HG02623 (cell line): ENCODE measurements around the gene PPP2R5A.
"Not testable (repeated sequence)": the region's sequence is repeated elsewhere in the genome, so short reads cannot be mapped to it uniquely, and the experiment has no call there.

Source experiments
- ATAC-seq: cut with Tn5 transposase; IDR thresholded peaks from one replicate; pipeline ENCODE4 v1.9.1; 2021; ENCODE audit warnings: moderate library complexity; ENCODE audit not compliant: unreplicated experiment

PPP2R5A gene

DNA sequence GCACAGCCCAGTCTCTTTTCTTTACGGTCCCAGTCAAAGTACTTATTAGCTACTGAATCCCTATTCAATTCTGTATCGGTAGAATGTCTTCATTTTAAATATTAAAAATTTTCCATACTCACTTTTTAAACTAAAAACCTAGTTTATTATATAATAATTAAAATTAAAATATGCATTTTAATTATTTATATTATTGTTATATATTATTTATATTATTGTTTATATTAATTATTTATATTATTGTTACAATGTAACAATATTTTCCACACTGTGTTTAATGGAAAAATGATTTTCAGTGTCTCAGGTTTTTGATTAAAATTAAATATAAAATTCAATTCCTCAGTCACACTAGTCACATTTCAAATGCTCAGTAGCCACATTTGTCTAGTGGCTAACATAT is 18.2 kb upstream of the PPP2R5A start:
- no peak for ATAC-seq

DNA sequence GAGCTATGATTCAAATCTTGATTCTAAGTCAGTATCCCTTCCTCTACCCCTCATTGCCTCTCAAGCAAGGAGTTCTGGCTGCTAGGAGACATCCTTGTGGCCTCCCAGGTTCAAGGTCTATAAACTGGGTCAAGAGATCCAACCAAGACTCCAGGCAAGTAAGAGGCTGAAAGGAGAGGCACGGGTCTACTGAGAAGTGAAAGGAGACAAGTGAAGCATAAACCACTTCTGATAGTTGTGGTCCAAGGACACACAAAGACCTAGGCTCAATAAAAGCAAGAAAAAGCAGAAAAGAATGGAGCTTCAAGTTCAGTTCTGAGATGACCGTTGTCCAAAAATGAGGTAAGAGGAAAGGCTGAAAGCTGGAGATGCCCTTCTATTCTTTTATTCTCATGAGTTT is 17.8 kb upstream of the PPP2R5A start:
- ATAC-seq: no peak

DNA sequence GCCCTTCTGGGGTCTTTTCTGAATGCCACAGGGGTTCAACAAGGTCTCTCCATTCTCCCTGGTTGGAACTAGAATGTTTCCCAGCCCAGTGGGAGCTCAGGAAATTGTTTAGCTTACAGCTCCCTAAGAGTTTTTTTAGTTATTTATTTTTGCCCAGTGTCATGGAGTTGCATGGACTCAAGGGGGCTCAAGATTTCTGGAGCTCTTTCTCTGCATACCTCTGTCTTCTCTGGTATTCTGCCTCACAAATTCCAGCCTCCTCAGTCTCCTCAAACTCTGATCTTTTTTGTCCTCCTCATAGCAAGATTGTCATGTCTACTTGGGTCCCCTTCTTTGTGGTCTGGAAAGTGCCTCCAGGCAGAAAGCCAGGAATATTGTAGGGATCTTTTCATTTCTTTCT is 15.9 kb upstream of the PPP2R5A start:
- ATAC-seq: no peak

DNA sequence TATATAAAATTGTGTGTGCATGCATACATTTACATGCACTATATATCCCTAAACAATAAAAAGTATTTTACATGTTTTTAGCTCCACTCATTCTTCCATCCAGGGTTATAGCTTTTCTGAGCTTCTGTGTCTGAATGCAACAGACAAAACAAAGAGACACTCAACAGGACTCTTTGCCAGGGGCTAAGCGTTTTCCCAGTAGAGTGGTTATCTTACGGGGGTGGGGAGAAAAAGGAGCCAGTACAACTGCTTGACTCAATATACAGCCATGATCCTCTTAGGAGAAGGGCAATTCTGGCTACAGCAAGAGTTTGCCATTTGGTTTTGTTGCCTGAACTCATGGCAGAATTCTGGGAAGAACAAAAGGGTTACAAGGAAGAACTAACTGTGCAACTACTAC is 14.6 kb upstream of the PPP2R5A start:
- ATAC-seq: no peak

DNA sequence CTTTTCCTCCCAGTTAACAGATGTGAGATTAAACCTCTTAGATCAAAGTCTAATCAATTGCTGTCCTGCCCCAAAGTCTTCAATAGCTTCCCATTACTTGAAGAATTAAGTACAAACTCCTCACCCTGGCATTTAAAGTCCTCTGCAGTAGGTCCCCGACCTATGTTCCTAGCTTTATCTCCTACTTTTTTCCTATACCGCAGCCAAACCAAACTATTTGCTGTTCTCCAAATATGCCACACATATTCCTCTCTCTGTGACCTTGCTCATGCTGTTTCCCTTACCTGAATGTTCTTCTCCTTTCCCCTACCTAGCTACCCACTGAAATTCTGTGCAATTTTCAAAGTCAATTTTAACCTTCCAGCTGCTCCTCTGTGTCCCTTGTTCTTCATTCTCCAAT is 14.0 kb upstream of the PPP2R5A start:
- no peak for ATAC-seq

DNA sequence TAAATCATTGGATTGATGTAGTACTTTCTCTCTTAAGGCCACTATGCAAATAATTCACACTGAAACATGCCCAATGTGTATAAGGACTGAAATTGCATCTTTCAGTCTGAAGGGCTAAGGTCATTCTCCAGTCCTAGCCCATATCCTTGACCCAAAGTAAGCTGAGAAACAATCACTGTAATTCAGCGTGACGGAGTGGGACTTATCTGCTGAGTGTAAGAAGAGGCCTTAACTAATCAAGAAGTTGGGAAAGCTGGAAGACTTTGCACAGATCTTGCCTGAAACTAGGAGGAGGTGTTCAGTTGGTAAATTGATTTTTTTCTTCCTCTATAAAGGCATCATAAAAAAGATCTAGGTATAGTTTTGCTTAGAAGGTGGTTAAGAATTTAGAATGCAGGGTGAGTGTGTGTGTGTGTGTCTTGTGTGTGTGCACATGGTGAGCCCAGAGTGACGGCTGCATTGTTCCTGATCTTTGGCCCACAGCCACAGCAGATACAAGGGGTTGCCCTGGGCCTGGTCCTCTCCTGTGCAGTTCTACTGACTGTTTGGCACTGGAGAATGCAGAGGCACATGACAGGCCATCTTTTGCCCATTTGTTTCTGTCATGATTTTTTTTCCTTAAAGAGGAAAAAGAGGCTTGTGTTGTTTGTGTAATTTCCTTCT is 13.3 kb upstream of the PPP2R5A start:
- no peak for ATAC-seq

DNA sequence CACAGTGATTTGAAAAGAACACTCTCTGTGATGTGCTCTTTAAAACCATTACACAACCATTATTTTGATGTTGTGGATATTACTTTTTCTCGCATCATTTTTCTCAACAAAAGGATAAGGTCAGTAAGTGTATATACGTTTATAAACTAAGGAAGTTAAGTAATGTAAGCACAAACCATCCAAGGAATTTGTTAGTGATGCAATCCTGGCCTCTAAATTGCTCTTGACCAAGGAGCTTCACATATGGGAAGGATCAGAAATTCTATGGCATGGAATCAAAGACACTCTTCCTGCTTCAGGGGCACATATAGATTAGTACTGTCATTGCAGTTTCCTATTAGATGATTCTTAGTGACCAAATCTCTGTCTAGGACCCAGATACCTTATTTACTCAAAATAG is 3.6 kb upstream of the PPP2R5A start:
- no peak for ATAC-seq

DNA sequence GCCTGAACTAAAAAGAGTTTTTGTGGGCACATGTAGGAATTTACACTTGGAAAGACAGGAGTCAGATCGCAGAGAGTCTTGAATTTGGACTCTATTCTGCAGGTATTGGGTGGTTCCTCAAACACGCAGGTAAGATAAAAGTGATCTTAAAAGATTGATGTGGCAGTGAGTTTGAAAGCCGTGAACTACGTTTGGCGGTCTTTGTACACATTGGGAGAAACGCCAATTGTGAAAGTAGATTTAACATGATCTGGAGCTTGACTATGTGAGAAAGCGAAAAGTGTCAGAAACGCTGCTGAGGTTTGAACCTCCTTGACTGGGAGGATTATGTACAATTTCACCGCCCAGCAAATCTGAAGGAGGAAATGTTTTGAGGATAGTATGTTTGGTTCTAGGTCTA is 1.5 kb upstream of the PPP2R5A start:
- ATAC-seq: no peak

DNA sequence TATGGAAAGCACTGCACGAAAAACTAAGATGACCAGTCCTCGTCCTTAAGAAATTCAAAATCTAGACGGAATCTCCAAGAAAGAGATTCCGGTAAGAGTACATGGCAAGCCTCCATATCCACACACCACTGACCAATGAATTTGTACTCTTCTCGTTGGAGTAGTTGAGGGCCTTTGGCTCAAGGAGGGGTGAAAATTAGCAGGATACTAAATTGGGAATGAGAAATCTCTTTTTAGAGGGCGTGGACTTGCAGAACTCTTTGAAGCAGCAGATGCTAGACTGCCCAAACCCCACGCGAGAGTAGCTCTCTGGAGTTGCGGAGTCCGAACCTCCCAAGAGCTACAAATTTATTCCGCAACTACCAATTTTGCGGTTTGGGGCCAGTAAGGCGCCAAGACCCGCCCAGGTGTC is 872 bp upstream of the PPP2R5A start:
- ATAC-seq: no peak

DNA sequence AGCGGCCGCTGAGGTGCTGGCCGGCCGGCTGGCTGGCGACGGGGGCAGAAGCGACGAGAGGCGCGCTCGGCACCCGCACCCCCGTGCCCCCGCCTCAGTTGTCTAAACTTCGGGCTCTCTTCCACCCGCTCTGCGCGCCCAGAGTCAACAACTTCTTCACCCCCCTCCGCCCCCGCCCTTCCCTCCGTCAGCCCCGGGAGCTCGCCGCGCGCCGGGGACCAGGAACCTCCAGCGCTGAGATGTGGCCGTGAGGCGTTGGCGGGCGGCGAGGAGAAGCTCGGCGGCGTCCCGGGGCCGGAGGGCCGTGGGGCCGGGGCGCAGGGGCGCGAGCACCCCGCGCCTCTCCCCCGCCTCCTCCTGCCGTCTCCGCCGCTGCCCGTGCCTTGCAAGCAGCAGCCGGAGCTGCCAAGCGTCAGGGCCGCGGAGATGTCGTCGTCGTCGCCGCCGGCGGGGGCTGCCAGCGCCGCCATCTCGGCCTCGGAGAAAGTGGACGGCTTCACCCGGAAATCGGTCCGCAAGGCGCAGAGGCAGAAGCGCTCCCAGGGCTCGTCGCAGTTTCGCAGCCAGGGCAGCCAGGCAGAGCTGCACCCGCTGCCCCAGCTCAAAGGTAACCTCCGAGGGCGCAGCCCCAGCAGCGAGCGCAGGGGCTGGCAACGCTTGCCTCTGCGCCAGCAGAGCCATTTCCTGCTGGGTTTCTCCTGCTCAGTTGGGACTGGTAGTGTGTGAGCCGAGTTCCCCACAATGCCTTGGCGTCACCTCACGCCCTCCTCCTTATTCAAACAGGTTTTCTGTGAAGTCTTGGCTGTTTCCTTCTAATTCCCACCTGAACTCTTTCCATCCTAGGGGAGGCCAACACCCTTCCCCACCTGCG is 710 bp downstream of the PPP2R5A start:
- ATAC-seq: peak; percentile 10

DNA sequence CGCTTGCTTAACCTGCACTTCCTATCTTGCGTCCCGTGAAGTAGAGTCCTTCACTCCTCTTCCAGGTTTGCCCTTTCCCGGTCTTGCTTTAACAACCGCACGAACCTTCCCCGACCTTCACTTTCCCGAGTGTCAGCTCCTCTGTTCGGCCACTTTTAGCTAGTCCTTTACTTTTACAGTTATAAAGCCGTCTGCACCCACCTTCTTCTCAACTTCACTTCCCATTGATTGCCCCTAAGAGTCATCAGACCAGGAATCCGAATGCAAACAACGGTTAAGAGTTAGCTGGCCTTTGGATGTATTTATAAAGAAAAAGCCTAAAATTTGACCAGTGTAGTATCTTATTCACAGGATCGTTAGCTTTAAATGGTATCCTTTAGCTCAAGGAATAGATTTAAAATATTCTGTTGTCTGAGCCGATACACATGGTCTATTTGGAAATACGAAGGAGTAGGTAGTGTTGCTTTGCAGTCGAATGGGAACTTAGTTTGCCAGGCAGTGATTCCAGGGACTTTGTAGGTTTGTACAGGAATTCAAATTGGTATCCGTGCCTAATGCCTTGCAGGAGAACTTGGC is 1.4 kb downstream of the PPP2R5A start:
- no peak for ATAC-seq

DNA sequence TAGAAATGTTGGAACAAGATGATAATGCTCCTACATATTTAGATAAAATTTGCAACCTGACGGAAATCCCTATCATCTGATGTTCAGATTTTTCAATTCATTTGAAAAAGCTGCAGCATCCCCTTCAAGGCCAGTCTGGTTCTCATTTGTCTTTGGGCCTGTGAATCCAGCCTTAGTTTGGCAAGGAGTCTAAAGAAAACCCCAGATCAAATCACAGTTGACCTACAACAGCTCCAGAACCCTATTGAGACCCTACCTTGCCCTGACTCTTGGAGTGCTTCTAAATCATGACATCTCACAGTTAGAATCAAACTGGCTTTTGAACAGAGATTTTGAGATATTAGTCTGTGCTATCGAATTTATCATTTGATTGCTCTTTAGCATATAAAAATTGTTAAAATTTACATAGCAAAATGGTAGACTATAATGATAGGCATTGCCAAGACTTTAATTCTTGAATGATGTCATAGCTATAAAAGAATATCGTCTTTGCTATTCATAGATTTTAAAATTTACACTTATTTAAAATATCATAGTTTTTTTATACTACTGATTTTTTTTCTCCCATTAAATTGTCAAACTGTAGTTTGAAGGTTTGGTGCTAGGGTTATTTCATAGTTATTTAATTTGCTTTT is 2.2 kb downstream of the PPP2R5A start:
- ATAC-seq: no peak

DNA sequence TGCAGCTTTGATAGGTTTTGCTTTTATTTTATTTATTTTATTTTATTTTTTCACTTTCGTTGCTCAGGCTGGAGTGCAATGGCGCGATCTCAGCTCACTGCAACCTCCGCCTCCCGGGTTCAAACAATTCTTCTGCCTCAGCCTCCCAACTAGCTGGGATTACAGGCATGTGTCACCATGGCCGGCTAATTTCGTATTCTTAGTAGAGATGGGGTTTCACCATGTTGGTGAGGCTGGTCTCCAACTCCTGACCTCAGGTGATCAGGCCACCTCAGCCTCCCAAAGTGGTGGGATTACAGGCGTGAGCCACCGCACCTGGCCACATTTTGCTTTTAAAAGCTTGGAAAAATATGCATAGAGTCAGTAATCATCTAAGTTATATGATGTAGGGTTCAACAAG is 2.8 kb downstream of the PPP2R5A start:
- not testable (repeated sequence) for ATAC-seq

DNA sequence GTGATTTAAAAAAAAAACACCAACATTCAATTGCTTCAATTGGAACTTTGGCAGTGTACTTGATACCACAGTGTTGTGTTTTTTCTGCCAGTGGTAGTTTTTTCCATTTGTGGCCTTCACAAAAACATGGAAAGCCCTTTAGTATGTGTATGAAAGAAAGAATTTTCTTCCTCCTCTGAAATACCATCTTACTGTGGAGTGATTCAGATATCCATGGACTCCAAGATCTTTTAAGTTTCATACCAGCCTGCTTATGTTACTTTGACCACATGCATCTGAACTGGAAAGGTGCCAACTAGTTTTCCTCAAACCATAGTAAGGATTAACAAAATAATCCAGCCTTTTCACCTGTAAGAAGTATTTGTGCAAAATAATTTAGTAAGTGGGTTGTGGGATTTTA is 3.4 kb downstream of the PPP2R5A start:
- ATAC-seq: no peak

DNA sequence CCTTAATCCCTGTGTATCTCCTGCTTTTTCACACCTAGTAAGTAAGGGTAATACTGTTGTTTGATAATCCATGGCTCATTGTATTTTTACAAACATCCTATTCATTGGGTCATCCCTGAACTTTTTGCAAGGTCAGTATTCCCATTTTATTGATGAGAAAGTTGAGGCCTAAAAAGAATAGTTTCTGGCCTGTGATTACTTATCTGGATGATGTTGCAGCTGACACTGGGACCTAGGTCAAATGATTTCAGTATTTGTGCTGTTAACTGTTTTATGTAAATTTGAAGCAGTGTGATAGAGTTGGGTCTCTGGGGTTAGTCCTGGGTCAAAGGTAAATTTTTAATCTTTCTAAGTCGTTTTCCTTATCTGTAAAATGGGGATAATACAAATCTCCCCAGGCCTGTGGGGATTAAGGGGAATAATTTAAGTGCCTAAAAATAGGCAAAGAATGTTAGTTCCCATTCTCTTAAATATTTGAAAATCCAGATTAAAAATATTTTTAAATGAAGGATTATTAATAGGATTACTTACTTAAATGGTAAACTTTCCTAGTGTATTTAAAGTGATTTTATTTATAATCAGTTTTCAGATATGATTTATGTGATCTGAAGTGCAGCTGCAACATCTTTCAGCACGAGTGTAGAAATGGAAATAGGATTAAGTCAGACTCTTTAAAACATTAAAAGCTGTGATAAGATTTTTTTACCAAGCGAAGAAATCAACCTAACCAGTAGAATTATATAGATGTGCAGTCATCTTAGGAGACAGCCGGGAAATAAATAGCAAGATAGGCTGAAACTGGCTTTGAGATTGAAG is 4.3 kb downstream of the PPP2R5A start:
- ATAC-seq: no peak

DNA sequence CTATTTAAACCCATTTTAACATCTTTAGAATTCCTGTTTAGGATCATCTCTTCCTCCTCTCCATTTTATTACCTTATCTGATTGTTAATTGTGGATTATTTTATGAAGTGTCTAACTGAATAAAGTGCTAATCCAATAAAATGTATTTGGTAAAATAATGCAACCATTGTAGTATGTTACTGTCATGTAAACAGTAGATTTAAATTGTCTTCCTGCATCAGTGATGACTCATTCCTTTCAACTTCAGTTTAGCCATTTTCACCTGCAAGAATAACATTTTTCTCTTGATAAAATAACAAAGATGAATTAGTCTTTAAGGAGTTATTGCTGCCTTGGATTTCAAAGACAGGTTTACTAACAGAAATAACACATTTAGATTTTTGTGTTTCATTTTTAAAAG is 5.4 kb downstream of the PPP2R5A start:
- ATAC-seq: no peak

DNA sequence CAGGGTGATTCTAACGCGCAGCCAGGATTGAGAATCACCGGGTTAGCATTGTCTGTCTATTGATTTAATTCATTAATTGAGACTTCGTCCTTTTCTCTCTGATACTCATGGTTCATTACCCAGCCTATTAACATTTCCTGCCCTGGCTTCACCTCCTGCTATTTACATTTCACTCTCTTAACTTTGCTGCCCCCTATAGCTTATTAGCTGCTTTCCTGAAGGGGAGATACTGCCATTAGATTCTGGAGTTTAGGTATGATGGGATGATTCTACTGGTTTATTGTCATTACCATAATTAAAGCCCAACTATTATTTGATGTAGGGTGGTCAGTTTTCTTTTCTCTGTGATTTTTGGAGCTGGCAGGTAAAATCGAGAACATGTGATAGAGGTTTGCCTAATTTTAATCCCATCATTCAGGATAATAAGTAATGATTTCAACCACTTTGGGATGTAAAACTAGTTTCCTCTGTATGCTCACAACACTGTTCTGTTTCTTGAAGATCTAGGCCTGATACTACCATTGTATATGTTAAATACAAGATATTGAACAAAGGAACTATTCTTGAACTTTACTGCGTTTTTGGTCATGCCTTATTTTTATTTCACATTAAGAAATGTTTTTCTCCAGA is 6.4 kb downstream of the PPP2R5A start:
- ATAC-seq: peak; percentile 58

DNA sequence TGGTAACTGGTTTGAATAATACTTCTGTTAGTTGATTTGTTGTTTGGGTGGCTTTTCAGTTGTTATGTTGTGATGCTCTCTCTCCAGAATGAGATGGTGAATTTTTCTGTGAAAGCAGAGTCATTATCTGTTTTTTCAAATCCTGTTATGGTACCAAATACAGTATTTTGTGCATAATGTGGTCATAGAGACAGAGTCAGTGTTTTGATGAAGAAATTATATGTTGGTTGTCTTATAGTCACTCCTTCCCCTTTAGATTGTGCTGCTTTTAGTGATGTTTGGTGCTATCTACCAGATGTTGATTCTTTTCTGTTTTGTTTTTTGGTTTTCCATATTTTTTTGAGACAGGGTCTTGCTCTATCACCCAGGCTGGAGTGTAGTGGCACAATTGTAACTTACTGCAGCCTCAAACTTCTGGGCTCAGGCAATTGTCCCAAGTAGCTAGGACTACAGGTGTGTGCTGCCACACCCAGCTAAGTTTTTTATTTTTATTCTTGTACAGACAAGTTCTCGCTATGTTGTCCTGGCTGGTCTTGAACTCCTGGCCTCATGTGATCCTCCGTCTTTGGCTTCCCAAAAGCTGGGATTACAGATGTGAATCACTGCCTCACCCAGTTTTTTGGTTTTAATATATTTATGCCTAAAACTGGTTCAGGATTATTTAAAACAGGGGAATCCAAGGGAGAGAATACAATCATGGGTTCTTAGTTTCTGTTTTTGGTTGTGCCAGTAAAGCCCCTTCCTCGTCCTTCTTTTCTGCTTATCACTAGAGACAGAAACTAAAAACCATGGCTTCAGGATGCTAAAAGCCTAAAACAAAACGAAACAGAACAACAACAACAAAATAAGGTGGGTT is 7.3 kb downstream of the PPP2R5A start:
- no peak for ATAC-seq

DNA sequence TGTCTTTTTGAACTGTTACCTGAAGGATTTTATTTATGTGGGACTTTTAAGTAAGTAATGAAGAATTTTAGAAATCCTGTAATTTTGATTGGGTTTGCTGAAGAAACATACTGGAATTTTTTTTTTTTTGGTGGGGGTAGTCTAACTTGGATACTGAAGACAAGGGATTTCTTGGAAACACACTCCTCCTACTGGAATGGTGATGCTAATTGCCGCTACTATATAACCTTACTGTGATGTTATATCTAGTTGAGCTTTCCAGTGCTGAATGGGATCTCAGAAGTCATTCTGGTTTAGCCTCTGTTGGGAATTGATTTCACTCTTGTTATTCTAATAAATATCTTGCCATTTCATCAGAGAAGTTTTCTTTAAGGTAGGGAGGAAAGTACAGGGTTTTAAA is 8.4 kb downstream of the PPP2R5A start:
- ATAC-seq: no peak
